NB4 (cell line): Measurements from ENCODE around the gene ASS1.

ENCODE experiments used
- POLR2A ChIP-seq: IDR thresholded peaks from 2 replicates; pipeline ENCODE4 v1.6.1; 2011; ENCODE audit warnings: mild to moderate bottlenecking; ENCODE audit not compliant: insufficient read length; ENCODE audit errors: extremely low read depth
- TF ChIP-seq, protein P1 (sequence below): IDR thresholded peaks from one replicate; pipeline ENCODE4 v1.5.1; 2012; ENCODE audit warnings: low read depth, low read length

- TF ChIP-seq, protein P1, sequence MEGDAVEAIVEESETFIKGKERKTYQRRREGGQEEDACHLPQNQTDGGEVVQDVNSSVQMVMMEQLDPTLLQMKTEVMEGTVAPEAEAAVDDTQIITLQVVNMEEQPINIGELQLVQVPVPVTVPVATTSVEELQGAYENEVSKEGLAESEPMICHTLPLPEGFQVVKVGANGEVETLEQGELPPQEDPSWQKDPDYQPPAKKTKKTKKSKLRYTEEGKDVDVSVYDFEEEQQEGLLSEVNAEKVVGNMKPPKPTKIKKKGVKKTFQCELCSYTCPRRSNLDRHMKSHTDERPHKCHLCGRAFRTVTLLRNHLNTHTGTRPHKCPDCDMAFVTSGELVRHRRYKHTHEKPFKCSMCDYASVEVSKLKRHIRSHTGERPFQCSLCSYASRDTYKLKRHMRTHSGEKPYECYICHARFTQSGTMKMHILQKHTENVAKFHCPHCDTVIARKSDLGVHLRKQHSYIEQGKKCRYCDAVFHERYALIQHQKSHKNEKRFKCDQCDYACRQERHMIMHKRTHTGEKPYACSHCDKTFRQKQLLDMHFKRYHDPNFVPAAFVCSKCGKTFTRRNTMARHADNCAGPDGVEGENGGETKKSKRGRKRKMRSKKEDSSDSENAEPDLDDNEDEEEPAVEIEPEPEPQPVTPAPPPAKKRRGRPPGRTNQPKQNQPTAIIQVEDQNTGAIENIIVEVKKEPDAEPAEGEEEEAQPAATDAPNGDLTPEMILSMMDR = no peak
- no peak for TF ChIP-seq POLR2A
These were observed 22.9 kb upstream of the ASS1 start for GRCh38 chr9:130421802-130422276.
